Chondrocyte (in vitro differentiated cells): ENCODE data around the gene MTA2. TPM values are rescaled to one million over a fixed set of nuclear protein-coding genes. Genes with fewer than 3 reads are reported as not detected.
A peak's percentile ranks its signal among the peaks of the same experiment; 100 is the strongest.
"Not testable (repeated sequence)": the region's sequence is repeated elsewhere in the genome, so short reads cannot be mapped to it uniquely, and the experiment has no call there.

Source experiments
- DNase-seq: peaks from one replicate; pipeline ENCODE4 v3.0.0; 2021; ENCODE audit warnings: mixed read lengths, low spot score
- H3K27ac Mint-ChIP-seq: one replicate; pipeline ENCODE4 v1.8.0; 2021; ENCODE audit warnings: mild to moderate bottlenecking, moderate library complexity, mixed read lengths; ENCODE audit not compliant: unreplicated experiment
- H3K27me3 Mint-ChIP-seq: 2 replicates; pipeline ENCODE4 v1.8.0; 2021; ENCODE audit warnings: low read depth, mixed read lengths
- H3K36me3 Mint-ChIP-seq: 2 replicates; pipeline ENCODE4 v1.8.0; 2021; ENCODE audit warnings: low read depth, mixed read lengths
- H3K4me1 Mint-ChIP-seq: 2 replicates; pipeline ENCODE4 v1.8.0; 2021; ENCODE audit warnings: low read depth, mild to moderate bottlenecking, mixed read lengths
- H3K4me3 Mint-ChIP-seq: one replicate; pipeline ENCODE4 v1.8.0; 2021; ENCODE audit warnings: mild to moderate bottlenecking, moderate library complexity, mixed read lengths; ENCODE audit not compliant: unreplicated experiment
- H3K9me3 Mint-ChIP-seq: 2 replicates; pipeline ENCODE4 v1.8.0; 2021; ENCODE audit warnings: low read depth, mixed read lengths
- CTCF ChIP-seq: fragments of 200-600 bp; sonication (generic); IDR thresholded peaks from 2 replicates; pipeline ENCODE4 v1.5.0; 2021; ENCODE audit warnings: antibody characterized with exemption, mild to moderate bottlenecking, moderate library complexity
- total RNA-seq: library from RNA; stranded (reverse); gene quantifications from 3 replicates; pipeline ENCODE4 v1.2.1, GENCODE V29; 2021

Gene MTA2
- total RNA-seq, 1 donor from 2014 or later = 81.7 TPM

DNA sequence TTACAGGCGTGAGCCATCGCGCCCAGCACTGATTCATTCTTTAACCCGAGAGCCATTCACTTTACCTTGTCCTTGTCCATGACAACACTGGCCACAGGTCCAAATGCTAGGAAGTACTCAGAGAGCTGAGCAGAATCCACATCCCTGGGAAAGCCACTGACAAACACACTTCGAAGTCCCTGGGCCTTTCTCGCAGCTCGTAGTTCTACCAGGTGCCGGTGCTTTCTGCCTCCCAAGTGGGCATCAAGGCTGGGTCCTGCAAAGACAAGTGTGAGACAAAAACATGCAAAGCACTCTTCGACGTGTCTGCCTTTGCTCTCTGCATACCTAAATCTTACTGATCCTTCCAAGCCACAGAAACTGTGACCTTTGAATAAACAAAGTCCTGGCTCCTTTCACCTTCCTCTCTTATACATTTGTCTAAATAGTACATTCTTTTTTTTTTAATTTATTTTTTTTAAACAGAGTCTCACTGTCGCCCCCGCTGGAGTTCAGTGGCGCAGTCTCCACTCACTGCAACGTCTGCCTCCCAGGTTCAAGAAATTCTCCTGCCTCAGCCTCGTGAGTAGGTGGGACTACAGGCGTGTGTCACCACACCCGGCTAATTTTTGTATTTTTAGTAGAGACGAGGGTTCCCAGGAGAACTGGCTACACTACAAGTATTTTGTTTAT lies 12.6 kb downstream of the MTA2 start:
- Mint-ChIP-seq H3K4me3 (no peak overlapping the region), H3K9me3 (no peaks in the 10 kb centered on the region)
- DNase-seq = peak; percentile 55

GRCh38 chr11:62585356-62585755 lies 16.3 kb downstream of the MTA2 start:
- not testable (repeated sequence) for H3K4me3 Mint-ChIP-seq, H3K36me3 Mint-ChIP-seq, H3K27me3 Mint-ChIP-seq, H3K9me3 Mint-ChIP-seq, H3K4me1 Mint-ChIP-seq, H3K27ac Mint-ChIP-seq
- peak; percentile 37 for DNase-seq

More for the DNA sequence above, 12.6 kb downstream of the MTA2 start:
- peak; percentile 67 for TF ChIP-seq CTCF
- Mint-ChIP-seq H3K27ac (no peak overlapping the region), H3K4me1 (peaks cover 27% of the 10 kb centered on the region), H3K36me3 (peaks cover 10% of the 10 kb centered on the region), H3K27me3 (no peaks in the 10 kb centered on the region)

- not testable (repeated sequence) for H3K4me1 Mint-ChIP-seq, H3K4me3 Mint-ChIP-seq, H3K27me3 Mint-ChIP-seq, H3K9me3 Mint-ChIP-seq, DNase-seq, H3K27ac Mint-ChIP-seq, H3K36me3 Mint-ChIP-seq
These were observed 19.9 kb downstream of the MTA2 start for GRCh38 chr11:62581735-62582134.

GRCh38 chr11:62580959-62581715 lies 20.5 kb downstream of the MTA2 start:
- Mint-ChIP-seq H3K4me3 (no peak overlapping the region), H3K4me1 (peaks cover 9% of the 10 kb centered on the region), H3K27me3 (no peaks in the 10 kb centered on the region), H3K36me3 (peaks cover 10% of the 10 kb centered on the region), H3K9me3 (no peaks in the 10 kb centered on the region), H3K27ac (no peak overlapping the region)
- DNase-seq = peak; percentile 72
- no peak for TF ChIP-seq CTCF

DNA sequence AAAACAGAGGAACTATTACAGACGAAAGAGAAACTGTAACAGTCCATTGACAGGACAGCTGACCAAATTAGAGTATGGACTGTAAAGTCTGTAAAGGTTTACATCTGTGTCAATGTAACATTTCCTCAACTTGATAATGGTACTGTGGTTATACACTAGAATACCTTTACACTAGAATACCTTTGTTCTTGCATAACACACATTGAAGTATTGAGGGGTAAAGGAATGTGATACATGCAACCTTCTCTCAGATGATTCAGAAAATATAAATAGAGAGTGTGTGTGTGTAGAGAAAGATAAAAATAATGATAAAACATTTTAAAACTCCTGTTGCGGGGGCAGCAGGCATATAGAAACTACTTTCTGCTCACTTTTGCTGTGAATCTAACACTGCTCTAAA lies 22.4 kb downstream of the MTA2 start:
- no peak overlapping the region for H3K4me3 Mint-ChIP-seq

More for the DNA sequence above, 22.4 kb downstream of the MTA2 start:
- no peak overlapping the region for H3K27ac Mint-ChIP-seq
- peaks cover 24% of the 10 kb centered on the region for H3K4me1 Mint-ChIP-seq
- no peak for TF ChIP-seq CTCF
- peaks cover 11% of the 10 kb centered on the region for H3K36me3 Mint-ChIP-seq
- no peaks in the 10 kb centered on the region for H3K27me3 Mint-ChIP-seq
- no peak for DNase-seq
- no peaks in the 10 kb centered on the region for H3K9me3 Mint-ChIP-seq
